Measurements from ENCODE around the gene DIS3L2.

The DIS3L2 gene

GRCh38 chr2:232076272-232076671 lies 114.8 kb downstream of the DIS3L2 start:
- no peak overlapping the region for H3K4me3 ChIP-seq (ENCODE audit: low read depth, low read length)
- TF ChIP-seq CTCF (IDR thresholded peaks at IDR 0.05; ENCODE audit: borderline replicate concordance, insufficient read depth, low read depth, low read length) = no peak

GRCh38 chr2:232076736-232077135 lies 115.2 kb downstream of the DIS3L2 start:
- no peak for TF ChIP-seq CTCF (IDR thresholded peaks at IDR 0.05; ENCODE audit: borderline replicate concordance, insufficient read depth, low read depth, low read length)
- no peak overlapping the region for H3K4me3 ChIP-seq (ENCODE audit: low read depth, low read length)

- no peak for TF ChIP-seq CTCF (IDR thresholded peaks at IDR 0.05; ENCODE audit: borderline replicate concordance, insufficient read depth, low read depth, low read length)
- H3K4me3 ChIP-seq (ENCODE audit: low read depth, low read length) = no peak overlapping the region
These were observed 123.7 kb downstream of the DIS3L2 start for GRCh38 chr2:232085164-232085563.

GRCh38 chr2:232085826-232086425 lies 124.4 kb downstream of the DIS3L2 start:
- no peak for TF ChIP-seq CTCF (IDR thresholded peaks at IDR 0.05; ENCODE audit: borderline replicate concordance, insufficient read depth, low read depth, low read length)
- no peak overlapping the region for H3K4me3 ChIP-seq (ENCODE audit: low read depth, low read length)

- no peak overlapping the region for H3K4me3 ChIP-seq (ENCODE audit: low read depth, low read length)
- TF ChIP-seq CTCF (IDR thresholded peaks at IDR 0.05; ENCODE audit: borderline replicate concordance, insufficient read depth, low read depth, low read length) = no peak
These were observed 127.3 kb downstream of the DIS3L2 start for GRCh38 chr2:232088771-232089170.

GRCh38 chr2:232094201-232094600 lies 132.7 kb downstream of the DIS3L2 start:
- H3K4me3 ChIP-seq (ENCODE audit: low read depth, low read length) = no peak overlapping the region
- no peak for TF ChIP-seq CTCF (IDR thresholded peaks at IDR 0.05; ENCODE audit: borderline replicate concordance, insufficient read depth, low read depth, low read length)

GRCh38 chr2:232094883-232095282 lies 133.4 kb downstream of the DIS3L2 start:
- no peak overlapping the region for H3K4me3 ChIP-seq (ENCODE audit: low read depth, low read length)
- TF ChIP-seq CTCF (IDR thresholded peaks at IDR 0.05; ENCODE audit: borderline replicate concordance, insufficient read depth, low read depth, low read length) = no peak

Measured in GM12875 (cell line).